SW 1271 (cell line): ENCODE results near the gene NBEAL1.
"Not testable (repeated sequence)": the region's sequence is repeated elsewhere in the genome, so short reads cannot be mapped to it uniquely, and the experiment has no call there.

ENCODE experiments used
- DNase-seq, 2 experiments: peaks; one replicate each; lab custom pipeline; 2025; lab: John Stamatoyannopoulos, UW

Gene NBEAL1

GRCh38 chr2:203112342-203112741 is 97.7 kb downstream of the NBEAL1 start:
- DNase-seq: peak in 1 of 2 experiments; percentile 3

GRCh38 chr2:203115201-203115700 is 100.6 kb downstream of the NBEAL1 start:
- not testable (repeated sequence) for DNase-seq

GRCh38 chr2:203122317-203122986 is 107.8 kb downstream of the NBEAL1 start:
- no peak for DNase-seq

GRCh38 chr2:203126996-203127395 is 112.3 kb downstream of the NBEAL1 start:
- no peak for DNase-seq

GRCh38 chr2:203135105-203135504 is 120.4 kb downstream of the NBEAL1 start:
- DNase-seq: no peak

- DNase-seq: no peak
These were observed 128.7 kb downstream of the NBEAL1 start for GRCh38 chr2:203143391-203143790.

- DNase-seq: no peak
These were observed 134.5 kb downstream of the NBEAL1 start for GRCh38 chr2:203149194-203149593.

GRCh38 chr2:203155406-203155805 is 140.7 kb downstream of the NBEAL1 start:
- no peak for DNase-seq

- not testable (repeated sequence) for DNase-seq
These were observed 148.0 kb downstream of the NBEAL1 start for GRCh38 chr2:203162722-203163121.

- DNase-seq: no peak
These were observed 149.7 kb downstream of the NBEAL1 start for GRCh38 chr2:203164311-203164935.

GRCh38 chr2:203167751-203168150 is 153.1 kb downstream of the NBEAL1 start:
- DNase-seq: no peak

- no peak for DNase-seq
These were observed 155.8 kb downstream of the NBEAL1 start for GRCh38 chr2:203170502-203170901.

GRCh38 chr2:203175371-203175770 is 160.7 kb downstream of the NBEAL1 start:
- DNase-seq: no peak

GRCh38 chr2:203177361-203177760 is 162.7 kb downstream of the NBEAL1 start:
- no peak for DNase-seq

- DNase-seq: no peak
These were observed 171.2 kb downstream of the NBEAL1 start for GRCh38 chr2:203185864-203186263.

- DNase-seq: not testable (repeated sequence)
These were observed 175.9 kb downstream of the NBEAL1 start for GRCh38 chr2:203190547-203190946.

GRCh38 chr2:203191026-203191425 is 176.4 kb downstream of the NBEAL1 start:
- not testable (repeated sequence) for DNase-seq

- DNase-seq: no peak
These were observed 177.3 kb downstream of the NBEAL1 start for GRCh38 chr2:203191961-203192360.

- no peak for DNase-seq
These were observed 180.8 kb downstream of the NBEAL1 start for GRCh38 chr2:203195331-203196036.

GRCh38 chr2:203200866-203201265 is 186.2 kb downstream of the NBEAL1 start:
- DNase-seq: no peak

- DNase-seq: no peak
These were observed 186.8 kb downstream of the NBEAL1 start for GRCh38 chr2:203201426-203201825.

GRCh38 chr2:203209538-203209937 is 194.9 kb downstream of the NBEAL1 start:
- DNase-seq: no peak
